CD4-positive, alpha-beta T cell treated with Interferon alpha-2 for 1 hour (primary cell): ENCODE data around the gene CHD2.
A peak's percentile ranks its signal among the peaks of the same experiment; 100 is the strongest.
"Not testable (repeated sequence)": the region's sequence is repeated elsewhere in the genome, so short reads cannot be mapped to it uniquely, and the experiment has no call there.

Experiments
- DNase-seq, 2 donors: peaks; one replicate each; pipeline ENCODE4 v3.0.0-alpha.2; 2020 to 2022

The CHD2 gene

GRCh38 chr15:93037820-93038705 lies 137.9 kb downstream of the CHD2 start:
- DNase-seq, result no peak

GRCh38 chr15:93039562-93040287 lies 139.6 kb downstream of the CHD2 start:
- not testable (repeated sequence) for DNase-seq

- DNase-seq, result no peak
Measured at GRCh38 chr15:93040288-93041158, 140.4 kb downstream of the CHD2 start.

DNA sequence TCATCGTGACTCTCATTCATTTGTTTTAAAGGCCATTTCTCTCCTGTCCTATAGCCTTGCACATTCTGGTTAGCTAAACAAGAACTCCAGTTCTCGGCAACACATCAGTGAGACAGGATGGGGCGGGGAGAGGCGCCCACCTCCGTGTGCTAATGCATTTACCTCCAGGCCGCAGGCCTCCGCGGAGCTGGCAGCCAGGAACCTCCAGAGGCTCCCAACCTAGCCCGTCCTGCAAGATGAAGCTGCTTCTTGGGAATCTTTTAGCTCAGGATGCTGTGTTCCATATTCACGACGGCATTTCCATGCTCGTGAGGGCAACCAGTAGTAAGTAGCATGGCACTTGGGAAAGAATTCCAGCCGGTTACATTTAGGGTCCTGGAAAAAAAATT lies 141.0 kb downstream of the CHD2 start:
- DNase-seq, result no peak

- no peak for DNase-seq
Measured at GRCh38 chr15:93042211-93042610, 142.1 kb downstream of the CHD2 start.

DNA sequence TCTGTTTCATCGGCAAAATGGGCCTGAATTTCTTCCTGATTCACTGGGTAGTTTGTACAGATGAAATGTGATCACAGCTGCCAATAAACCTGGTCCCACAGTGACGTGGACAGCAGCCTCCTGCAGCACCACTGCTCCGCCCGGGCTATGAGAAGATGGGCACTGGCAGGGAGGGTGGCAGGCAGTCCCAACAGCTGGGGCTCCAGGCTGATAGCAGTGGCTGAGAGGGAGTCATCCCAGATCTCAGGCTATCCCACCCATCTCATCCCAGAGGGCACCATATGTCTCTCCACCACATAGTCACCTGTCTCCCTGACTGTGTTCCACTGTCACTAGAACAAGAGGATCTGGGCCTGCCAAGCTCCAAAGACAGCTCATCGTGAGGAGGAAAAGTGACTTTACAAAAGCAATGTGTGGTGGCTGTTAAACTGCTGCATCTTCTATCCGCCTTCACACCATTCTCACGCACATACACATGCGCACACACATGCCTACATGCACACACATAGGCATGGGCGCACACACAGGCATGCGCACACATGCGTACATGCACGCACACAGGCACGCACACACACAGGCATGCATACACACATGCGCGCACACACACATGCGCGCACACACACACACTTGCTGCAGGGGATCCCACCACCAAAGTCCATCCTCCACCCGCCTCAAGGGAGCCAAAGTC lies 142.7 kb downstream of the CHD2 start:
- no peak for DNase-seq

GRCh38 chr15:93043621-93044300 lies 143.6 kb downstream of the CHD2 start:
- DNase-seq, result no peak

- DNase-seq, result no peak
Measured at GRCh38 chr15:93044301-93045190, 144.4 kb downstream of the CHD2 start.

DNA sequence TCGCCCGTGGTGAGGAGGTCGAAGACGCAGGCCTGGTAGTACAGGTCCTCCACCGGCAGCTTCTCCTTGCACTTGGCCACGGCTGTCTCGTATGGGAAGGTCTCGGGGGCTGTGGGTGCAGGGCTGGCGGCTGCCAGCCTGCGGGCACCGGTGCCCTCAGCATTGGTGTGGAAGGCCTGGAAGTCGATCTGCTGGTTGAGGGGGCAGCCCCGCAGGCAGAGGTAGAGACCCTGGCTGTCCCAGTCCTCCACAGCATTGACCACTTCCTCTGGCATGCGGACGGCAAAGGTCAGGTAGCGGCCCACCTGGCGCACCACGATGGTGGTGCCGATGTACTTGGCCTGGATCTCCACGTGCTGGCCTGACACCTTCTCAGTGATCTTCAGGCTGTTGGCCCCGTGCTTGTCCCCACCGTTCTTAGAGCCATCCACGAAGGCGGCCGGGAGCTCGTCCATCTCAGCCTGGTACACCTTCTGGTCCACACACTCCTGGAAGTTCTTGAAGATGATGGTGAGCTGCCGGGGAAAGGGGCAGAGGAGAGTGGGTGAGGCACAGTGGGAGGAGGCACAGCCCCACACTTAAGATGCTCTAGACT lies 145.2 kb downstream of the CHD2 start:
- no peak for DNase-seq

- DNase-seq, result no peak
Measured at GRCh38 chr15:93046120-93046519, 146.0 kb downstream of the CHD2 start.

DNA sequence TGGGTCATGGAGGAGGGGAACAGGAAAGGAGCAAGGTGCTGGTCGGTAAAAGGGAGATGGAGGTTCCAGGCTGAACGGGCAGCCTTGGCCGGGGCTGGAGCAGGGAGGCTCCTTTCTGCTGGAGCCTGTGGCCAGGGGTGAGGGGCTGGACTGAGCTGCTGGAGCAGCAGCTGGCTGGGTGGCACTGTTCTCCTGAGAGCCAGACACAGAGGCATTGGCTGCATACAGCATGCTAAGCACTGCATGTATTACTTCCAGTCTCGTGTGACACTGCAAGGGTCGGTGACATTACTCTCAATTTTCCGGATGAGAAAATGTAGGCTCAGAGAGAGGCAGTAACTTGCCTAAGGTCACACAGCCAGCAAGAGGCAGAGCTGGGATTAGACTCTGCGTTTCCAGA lies 146.6 kb downstream of the CHD2 start:
- DNase-seq, result no peak

GRCh38 chr15:93047621-93048425 lies 147.7 kb downstream of the CHD2 start:
- peak; percentile 44 to 66 for DNase-seq

DNA sequence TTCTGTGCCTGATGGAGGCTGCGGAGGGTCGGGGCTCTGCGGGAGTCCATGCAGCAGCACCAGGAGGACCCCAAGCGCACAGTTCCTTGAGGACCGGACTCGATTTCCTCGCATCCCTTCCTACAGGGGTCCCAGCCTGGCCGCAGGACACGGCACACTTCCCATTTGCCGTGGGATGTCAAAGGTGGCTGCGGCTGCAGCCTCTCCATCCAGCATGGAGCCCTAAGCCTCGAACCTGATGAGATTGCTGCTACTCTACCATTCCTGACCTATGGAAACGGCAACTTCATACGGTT lies 148.2 kb downstream of the CHD2 start:
- DNase-seq, result no peak

DNA sequence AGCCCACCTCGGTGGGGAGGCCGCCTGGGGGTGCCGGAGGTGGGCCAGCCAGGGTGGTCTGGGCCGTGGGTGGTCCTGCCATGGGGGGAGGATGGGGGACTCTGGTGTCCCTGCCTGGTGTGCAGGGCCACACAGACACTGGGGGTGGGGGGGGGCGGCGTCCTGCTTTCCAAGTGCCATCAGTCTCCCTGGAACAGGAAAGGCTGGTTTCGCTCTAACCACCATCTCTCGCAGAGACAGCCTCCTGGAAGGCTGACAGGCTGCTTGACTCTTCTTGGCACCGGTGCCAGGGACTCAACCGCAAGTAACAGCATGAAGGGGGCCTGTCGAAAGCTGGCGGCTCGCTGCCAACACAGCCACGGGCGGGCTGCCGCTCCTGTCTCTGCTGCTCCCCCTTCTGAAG lies 148.6 kb downstream of the CHD2 start:
- DNase-seq, result no peak

DNA sequence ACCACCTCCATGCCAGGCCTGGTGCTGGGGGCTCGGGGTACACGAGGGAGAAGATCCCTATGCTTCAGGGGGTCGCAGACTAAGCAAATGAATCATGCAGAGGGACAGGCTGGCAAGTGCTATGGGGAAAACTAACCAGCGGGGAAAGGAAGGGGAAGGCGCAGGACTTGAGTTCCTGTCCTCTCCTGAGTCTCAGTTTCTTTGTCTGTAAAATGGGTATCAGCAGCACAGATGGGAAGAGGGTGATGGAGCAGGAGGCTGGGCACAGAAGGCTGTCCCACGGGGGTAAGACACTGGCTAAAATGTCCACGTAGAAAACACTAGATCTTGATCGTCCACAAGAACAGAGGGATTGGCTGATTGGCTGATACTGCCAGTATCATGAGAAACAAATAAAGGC lies 149.1 kb downstream of the CHD2 start:
- DNase-seq, result no peak

GRCh38 chr15:93049914-93050578 lies 149.9 kb downstream of the CHD2 start:
- peak in 1 of 2 donors; percentile 25 for DNase-seq

DNA sequence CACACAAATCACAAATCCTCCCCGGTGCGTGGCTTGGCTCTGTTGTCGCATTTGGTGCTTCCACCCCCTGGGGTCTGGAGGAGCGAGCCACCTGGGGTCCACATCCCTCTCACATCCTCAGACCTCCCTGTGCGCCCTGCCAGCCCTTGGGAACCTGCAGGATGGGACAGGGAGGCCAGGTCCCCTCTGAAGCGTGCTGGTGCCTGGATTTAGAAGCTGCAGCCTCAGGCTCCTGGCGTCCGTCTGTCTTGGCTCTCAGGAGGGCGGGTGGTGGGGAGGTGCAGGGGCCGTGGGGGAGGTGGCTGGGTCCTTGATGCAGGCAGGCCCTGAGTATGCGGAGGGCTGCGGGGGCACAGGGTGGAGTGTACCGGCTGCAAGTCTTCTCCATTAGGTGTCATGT lies 150.5 kb downstream of the CHD2 start:
- DNase-seq, result no peak

- DNase-seq, result no peak
Measured at GRCh38 chr15:93051236-93052089, 151.3 kb downstream of the CHD2 start.
